SJSA1 (cell line): Measurements from ENCODE around the gene MMD. TPM values are rescaled to one million over a fixed set of nuclear protein-coding genes. Genes with fewer than 3 reads are reported as not detected.
"Not testable (repeated sequence)": the region's sequence is repeated elsewhere in the genome, so short reads cannot be mapped to it uniquely, and the experiment has no call there.

ENCODE experiments used
- DNase-seq, 2 experiments: peaks; one replicate each; pipeline ENCODE4 v3.0.0-alpha.2; 2015 to 2020; ENCODE audit warnings: low spot score in 2 of 2, low read depth in 1 of 2
- H3K27ac ChIP-seq: fragments of 250-450 bp; sonication (Bioruptor Pico); 2 replicates; pipeline ENCODE4 v1.5.1; 2020; ENCODE audit warnings: mild to moderate bottlenecking, moderate library complexity
- H3K27me3 ChIP-seq: fragments of 250-450 bp; sonication (Bioruptor Pico); replicated peaks from 2 replicates; pipeline ENCODE4 v1.5.1; 2020; ENCODE audit warnings: mild to moderate bottlenecking, moderate library complexity
- H3K36me3 ChIP-seq: fragments of 250-450 bp; sonication (Bioruptor Pico); 2 replicates; pipeline ENCODE4 v1.5.1; 2020; ENCODE audit warnings: mild to moderate bottlenecking
- H3K4me1 ChIP-seq: fragments of 250-450 bp; sonication (Bioruptor Pico); replicated peaks from 2 replicates; pipeline ENCODE4 v1.6.1; 2021; ENCODE audit warnings: mild to moderate bottlenecking
- H3K4me3 ChIP-seq: fragments of 250-450 bp; sonication (Bioruptor Pico); 2 replicates; pipeline ENCODE4 v1.5.1; 2020; ENCODE audit warnings: mild to moderate bottlenecking
- H3K9me3 ChIP-seq: fragments of 250-450 bp; sonication (Bioruptor Pico); replicated peaks from 2 replicates; pipeline ENCODE4 v1.5.1; 2020; ENCODE audit warnings: mild to moderate bottlenecking
- total RNA-seq: library from RNA; depleted of rRNA; stranded (reverse); fragments of >200 nt; shearing (Covaris generic); gene quantifications from 2 replicates; pipeline ENCODE4 v1.2.3, GENCODE V29; 2014; rRNA removed

The MMD gene, protein sequence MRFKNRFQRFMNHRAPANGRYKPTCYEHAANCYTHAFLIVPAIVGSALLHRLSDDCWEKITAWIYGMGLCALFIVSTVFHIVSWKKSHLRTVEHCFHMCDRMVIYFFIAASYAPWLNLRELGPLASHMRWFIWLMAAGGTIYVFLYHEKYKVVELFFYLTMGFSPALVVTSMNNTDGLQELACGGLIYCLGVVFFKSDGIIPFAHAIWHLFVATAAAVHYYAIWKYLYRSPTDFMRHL
- total RNA-seq: 46.9 and 51.2 TPM in 2 replicates

DNA sequence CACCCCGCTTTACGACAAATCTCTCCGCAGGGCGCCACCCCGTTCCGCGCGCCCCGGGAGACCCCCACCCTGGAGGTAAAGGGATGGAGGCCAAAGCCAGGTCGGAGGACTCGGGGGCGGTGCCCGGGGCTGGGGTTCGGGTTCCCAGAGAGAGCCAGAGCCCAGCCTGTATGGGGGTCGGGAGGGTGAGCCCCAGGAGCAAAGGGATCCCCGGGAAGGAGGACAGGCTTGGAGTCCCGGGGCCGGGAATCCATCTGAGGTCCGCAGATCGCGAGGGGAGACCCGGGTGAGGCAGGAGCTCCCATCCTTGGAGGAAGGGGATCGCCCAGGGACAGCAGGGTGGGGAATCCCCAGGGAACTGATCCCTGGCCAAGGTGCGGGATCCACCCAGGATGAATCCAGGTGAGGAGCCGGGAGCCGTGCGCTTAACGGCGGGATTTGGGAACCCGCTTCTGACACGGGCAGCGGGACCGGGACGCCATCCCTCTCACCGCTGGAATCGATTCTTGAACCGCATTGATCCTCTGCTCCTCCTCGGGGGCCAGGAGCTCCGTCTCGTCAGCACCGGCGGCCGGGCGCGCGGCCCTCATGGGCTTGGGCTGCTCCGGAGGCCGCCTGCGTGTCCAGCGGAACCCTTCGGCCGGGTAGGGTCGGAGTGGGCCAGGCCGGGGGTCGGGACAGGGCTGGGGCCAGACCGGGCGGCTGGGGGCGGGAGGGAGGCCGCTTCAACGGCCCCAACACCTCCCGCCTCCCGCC is at the start of gene MMD:
Gene MMD, minus strand, starts transcription at position 657 of the 756 bp plus-strand sequence. Its CDS starts 140 bp downstream, at position 517.
- Histone ChIP-seq H3K9me3 (no peaks in the 10 kb centered on the region), H3K4me3 (peak within 1 kb of the TSS; percentile 85), H3K36me3 (peaks cover 3% of the 10 kb centered on the region; the same call in 1 of the 2 replicates), H3K27ac (peak within 1 kb of the TSS; percentile 72), H3K27me3 (peaks cover 7% of the 10 kb centered on the region), H3K4me1 (peaks cover 12% of the 10 kb centered on the region)
- DNase-seq: peak; percentile 55 to 71

DNA sequence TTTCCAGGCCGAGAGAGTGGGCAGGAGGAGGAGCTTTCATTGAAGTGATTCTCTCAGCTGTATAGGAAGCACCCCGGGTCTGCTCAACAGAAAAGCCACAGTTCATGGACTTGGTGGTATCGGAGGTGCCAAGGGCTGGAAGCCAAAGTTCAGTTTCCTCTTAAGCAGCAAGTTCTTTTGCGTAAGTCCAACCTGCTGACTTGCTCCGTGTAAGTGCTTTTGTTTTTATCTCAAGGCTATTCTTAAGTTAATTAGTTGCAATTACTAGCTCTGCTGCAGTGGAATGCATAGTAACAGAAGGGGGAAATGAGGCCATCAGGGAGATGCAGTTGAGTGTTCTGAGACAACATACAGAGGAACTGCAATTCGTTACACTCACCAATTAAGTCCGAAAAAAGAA is 45.0 kb upstream of the MMD start:
- Histone ChIP-seq H3K36me3 (no peaks in the 10 kb centered on the region), H3K4me3 (no peak overlapping the region), H3K27ac (no peak overlapping the region), H3K9me3 (no peaks in the 10 kb centered on the region), H3K4me1 (no peaks in the 10 kb centered on the region), H3K27me3 (no peaks in the 10 kb centered on the region)
- DNase-seq: no peak

DNA sequence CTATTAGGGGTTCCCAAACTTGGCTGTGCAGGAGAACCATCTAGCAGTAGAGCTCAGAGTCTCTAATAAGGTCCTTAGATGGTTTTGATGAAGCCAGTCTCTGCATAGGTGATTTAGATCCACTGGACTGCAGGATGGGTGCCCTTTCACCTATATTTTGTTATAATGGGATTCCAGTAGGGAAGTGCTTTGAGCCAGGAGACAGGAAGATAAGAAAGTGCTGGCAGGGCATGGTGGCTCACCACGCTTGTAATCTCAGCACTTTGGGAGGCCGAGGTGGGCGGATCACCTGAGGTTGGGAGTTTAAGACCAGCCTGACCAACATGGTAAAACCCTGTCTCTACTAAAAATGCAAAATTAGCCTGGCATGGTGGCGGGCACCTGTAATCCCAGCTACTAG is 44.1 kb upstream of the MMD start:
- not testable (repeated sequence) for H3K9me3 ChIP-seq, H3K4me1 ChIP-seq, H3K27me3 ChIP-seq, H3K36me3 ChIP-seq, H3K27ac ChIP-seq, DNase-seq, H3K4me3 ChIP-seq

DNA sequence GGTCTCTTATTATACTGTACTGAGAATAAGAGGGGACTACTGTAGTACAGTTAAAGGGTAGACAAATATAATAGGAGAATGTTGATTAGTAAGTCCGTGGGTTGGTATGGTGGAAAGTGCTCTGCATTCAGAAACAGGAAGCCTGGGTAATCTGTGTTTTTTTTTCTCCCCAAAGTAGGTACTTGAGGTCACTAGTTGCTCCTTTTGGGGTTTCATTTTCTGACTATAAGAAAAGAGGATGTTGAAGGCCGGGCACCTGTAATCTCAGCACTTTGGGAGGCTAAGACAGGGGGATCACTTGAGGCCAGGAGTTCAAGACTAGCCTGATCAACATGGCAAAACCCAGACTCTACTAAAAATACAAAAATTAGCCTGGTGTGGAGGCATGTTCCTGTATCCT is 42.0 kb upstream of the MMD start:
- H3K27me3 ChIP-seq: no peaks in the 10 kb centered on the region
- DNase-seq: no peak
- no peaks in the 10 kb centered on the region for H3K9me3 ChIP-seq
- no peaks in the 10 kb centered on the region for H3K36me3 ChIP-seq
- no peak overlapping the region for H3K27ac ChIP-seq
- no peak overlapping the region for H3K4me3 ChIP-seq
- H3K4me1 ChIP-seq: peaks cover 9% of the 10 kb centered on the region

DNA sequence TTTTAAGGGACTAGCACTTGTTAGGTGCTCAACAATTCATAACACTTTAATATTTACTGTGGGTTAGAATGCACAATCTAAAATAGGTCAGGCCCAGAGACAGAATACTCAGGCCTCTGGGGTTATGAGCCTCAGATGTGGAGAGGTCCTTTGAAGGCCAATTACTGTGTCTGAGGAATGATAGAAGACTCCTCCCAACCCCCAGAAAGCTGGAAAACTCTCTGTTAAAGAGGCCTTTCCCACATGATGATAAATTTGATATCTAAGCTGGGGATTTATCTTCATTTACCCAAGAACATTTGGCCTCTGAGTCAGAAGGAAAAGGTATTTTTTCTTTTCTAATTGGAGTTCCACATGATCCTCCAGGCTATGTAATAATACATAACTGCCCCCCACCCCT is 41.1 kb upstream of the MMD start:
- H3K36me3 ChIP-seq: no peaks in the 10 kb centered on the region
- no peaks in the 10 kb centered on the region for H3K27me3 ChIP-seq
- H3K27ac ChIP-seq: no peak overlapping the region
- peaks cover 11% of the 10 kb centered on the region for H3K4me1 ChIP-seq
- H3K4me3 ChIP-seq: no peak overlapping the region
- H3K9me3 ChIP-seq: no peaks in the 10 kb centered on the region
- DNase-seq: no peak

DNA sequence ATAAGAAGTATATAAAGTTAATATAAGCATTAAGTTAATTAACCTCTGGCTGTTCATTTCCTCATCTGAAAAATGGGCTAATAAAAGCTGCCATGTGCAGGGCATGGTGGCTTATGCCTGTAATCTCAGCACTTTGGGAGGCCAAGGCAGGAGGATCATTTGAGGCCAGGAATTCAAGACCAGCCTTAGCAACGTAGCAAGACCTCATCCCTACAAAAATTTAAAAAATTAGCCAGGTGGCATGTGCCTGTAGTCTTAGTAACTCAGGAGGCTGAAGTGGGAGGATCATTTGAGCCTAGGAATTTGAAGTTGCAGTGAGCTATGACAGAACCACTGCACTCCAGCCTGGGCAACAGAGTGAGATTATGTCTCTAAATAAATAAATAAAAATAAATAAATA is 40.6 kb upstream of the MMD start:
- DNase-seq: no peak
- H3K4me3 ChIP-seq: no peak overlapping the region
- peaks cover 11% of the 10 kb centered on the region for H3K4me1 ChIP-seq
- no peaks in the 10 kb centered on the region for H3K36me3 ChIP-seq
- H3K27me3 ChIP-seq: no peaks in the 10 kb centered on the region
- H3K9me3 ChIP-seq: no peaks in the 10 kb centered on the region
- H3K27ac ChIP-seq: no peak overlapping the region

DNA sequence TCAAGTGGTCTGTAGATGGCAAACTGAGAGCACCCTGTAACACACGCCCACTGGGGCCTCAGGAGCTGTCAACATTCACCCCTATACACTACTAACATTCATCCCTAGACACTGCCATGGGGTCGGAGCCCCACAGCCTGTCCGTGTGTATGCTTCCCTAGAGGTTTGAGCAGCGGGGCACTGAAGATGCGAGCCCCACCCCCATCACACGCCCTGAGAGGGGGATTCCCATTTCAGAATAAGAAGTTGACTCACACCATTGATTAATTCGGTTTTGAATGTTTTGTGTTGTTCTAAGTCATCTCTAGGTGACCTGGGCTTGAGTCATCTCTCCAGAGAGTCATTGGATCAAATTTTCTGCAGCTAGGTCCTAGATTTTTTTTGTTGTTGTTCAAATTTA is 37.3 kb upstream of the MMD start:
- Histone ChIP-seq H3K27ac (no peak overlapping the region), H3K27me3 (no peaks in the 10 kb centered on the region), H3K4me3 (no peak overlapping the region), H3K9me3 (no peaks in the 10 kb centered on the region), H3K4me1 (peaks cover 37% of the 10 kb centered on the region), H3K36me3 (no peaks in the 10 kb centered on the region)
- peak; percentile 44 to 67 for DNase-seq

DNA sequence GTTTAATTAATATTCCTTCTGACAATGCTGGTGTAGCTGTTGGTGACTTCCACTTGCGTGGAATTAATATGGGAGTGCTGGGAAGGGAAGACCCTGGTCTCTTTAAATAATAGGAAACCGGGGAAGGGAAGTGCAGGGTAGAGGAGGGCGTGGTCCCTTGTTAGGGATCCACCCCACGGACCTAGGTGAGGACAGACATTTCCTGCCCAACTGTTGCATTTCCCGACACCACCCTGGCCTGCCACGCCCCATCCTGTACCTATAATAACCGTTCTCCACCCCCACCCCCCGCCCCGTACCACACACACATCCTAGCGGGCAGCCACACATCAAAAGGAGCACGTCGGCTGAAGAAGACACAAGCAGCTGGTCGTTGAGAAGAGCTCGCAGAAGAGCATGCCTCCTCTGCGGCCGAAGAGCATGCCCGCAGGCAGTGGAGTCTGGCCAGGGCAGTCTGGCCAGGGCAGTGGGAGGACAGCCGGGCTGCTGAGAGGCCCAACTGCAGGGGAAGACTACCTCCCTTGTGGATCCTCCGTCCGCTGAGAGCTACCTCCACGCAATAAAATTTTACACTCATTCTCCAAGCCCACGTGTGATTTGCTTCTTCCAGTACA is 36.8 kb upstream of the MMD start:
- no peaks in the 10 kb centered on the region for H3K36me3 ChIP-seq
- H3K27ac ChIP-seq: no peak overlapping the region
- H3K9me3 ChIP-seq: no peaks in the 10 kb centered on the region

DNA sequence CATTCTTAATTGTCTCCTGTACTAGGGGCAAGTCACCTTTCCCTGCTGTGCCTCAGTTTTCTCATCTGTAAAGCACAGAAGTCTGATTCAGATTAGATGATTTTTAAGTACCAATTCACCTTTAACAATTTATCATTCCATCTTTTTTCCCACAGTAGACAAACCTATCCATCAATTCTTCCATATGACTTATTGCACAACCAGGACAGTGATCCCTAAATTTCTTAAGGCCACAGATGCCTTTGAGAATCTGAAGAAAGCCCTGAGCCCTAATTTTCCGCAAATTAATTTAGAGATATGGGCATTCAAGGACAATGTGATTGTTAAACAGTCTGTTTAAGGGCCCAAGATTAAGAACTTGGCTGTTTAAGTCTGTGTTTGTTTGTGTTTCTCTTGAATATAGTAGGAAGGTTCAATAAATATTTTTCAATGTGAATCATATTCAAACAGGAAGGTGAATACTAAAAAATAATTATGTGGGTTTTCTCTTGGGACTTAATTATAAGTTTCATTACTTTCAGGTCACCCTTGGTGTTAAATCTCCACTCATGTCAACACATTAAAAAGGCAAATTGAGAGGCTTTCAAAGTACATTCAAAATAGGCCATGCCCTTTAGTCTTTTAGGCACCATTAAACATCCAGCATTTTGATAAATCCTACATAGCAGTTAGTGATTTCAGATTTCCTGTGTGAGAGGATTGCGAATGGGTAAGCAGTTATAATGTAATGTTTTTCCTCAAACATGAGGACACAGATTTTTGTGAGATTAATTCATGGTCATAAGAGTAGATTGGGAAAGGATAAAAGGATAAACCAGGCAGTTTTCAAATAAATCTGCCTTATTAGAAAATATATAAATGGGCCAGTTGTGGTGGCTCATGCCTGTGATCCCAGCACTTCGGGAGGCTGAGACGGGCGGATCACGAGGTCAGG is 34.9 kb upstream of the MMD start:
- Histone ChIP-seq H3K36me3 (no peaks in the 10 kb centered on the region), H3K9me3 (no peaks in the 10 kb centered on the region), H3K27me3 (no peaks in the 10 kb centered on the region), H3K27ac (no peak overlapping the region), H3K4me3 (no peak overlapping the region), H3K4me1 (peaks cover 61% of the 10 kb centered on the region)
- no peak for DNase-seq

More for the DNA sequence above, 36.8 kb upstream of the MMD start:
- DNase-seq: no peak
- H3K4me3 ChIP-seq: no peak overlapping the region
- no peaks in the 10 kb centered on the region for H3K27me3 ChIP-seq
- peaks cover 43% of the 10 kb centered on the region for H3K4me1 ChIP-seq

DNA sequence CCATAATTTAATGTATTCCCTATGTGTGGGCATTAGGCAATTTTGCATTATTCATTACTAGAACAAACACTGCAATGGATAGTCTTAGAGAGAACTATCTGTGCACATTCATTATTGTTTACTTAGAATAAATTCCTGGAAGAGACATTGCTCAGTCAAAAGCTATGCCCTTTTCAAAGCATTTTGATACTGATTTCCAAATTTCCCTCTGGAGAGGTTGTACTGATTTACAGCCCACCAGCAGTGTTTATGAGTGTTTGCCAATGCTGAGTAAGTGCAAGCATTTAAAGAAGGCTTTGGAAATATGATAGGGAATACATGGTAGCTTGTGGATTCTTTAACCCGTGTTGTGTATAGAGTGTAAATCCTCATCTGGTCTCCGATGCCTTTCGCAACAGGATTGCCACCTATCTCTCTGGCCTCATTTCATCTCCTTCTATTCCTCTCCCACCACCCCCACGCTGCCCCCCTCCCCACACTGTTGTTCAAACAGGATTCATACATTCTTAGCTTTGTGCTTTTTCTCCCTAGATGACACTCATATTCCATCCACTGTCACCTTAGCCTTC is 33.4 kb upstream of the MMD start:
- peak; percentile 66 to 84 for DNase-seq
- Histone ChIP-seq H3K9me3 (no peaks in the 10 kb centered on the region), H3K4me3 (no peak overlapping the region), H3K36me3 (no peaks in the 10 kb centered on the region), H3K27me3 (no peaks in the 10 kb centered on the region), H3K4me1 (peaks cover 70% of the 10 kb centered on the region), H3K27ac (peak overlapping the region; percentile 77)

DNA sequence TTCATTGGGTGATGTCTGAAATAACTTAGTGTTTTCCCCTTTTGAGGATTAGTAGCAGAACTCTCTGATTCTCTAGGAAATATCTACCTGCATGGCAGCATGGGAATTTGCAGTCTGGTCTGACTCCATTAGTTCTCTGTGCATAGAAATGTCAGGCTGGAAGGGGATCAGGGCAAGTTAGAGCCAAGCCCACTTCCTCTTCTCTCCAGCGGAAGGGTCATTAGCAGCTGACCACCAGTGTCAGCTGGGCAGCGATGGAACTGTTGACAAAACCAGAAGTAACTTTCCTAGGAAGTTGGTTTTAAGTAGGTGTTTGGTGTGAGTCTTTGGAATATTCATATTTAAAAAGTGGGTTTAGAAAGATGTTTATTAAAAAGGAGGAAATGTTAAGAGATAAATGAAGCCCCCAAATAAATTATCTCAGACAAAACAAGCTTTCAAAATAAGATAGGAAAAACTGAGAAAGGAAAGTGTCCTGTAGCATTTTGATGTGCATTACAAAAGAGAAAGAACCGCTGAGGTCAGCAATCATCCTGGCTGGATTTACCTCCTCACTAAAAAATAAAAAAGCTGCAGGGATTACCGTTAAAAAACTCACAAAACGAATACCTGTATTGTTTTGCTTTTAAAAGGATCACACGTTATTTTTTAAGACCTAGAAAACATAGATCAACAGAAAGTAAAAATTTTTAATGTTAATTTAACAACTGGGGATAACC is 32.4 kb upstream of the MMD start:
- peaks cover 65% of the 10 kb centered on the region for H3K4me1 ChIP-seq

DNA sequence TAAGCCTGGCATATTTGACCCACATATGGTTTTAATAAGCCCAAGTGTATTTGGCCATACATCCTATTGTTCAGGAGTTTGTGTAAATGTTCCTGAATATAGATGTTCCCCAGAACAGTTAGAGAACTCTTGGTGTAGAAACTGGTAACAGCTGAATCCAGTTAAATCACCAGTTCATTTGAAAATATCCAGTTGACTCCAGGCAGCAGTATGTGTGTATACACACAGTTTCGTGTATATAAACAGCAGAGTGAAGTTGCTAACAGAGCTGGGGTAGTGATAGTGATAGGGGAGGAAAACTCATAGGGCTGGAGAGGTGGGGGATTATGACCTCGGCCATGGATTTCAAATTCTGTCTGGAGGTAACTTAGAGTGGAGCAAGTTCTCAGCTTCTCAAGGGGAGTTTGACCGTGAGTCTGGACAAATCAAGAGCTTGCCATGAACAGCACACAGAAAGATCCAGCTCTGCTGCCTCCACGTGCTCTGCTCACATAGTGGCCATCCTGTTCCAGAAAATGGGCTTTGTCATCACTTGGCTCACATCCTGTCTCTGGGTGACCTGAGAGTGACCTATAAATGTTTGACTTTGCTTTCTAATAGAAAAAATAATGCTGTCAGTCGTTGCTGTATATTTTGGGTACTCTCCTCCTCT is 30.6 kb upstream of the MMD start:
- no peak overlapping the region for H3K4me3 ChIP-seq
- peak; percentile 77 to 86 for DNase-seq

More for the DNA sequence above, 32.4 kb upstream of the MMD start:
- Histone ChIP-seq H3K4me3 (no peak overlapping the region), H3K36me3 (no peaks in the 10 kb centered on the region), H3K9me3 (no peaks in the 10 kb centered on the region), H3K27me3 (no peaks in the 10 kb centered on the region), H3K27ac (peak overlapping the region; percentile 77; the same call in 1 of the 2 replicates)
- DNase-seq: no peak

More for the DNA sequence above, 30.6 kb upstream of the MMD start:
- H3K27ac ChIP-seq: peak overlapping the region; percentile 71
- no peaks in the 10 kb centered on the region for H3K36me3 ChIP-seq
- peaks cover 60% of the 10 kb centered on the region for H3K4me1 ChIP-seq
- H3K27me3 ChIP-seq: no peaks in the 10 kb centered on the region
- no peaks in the 10 kb centered on the region for H3K9me3 ChIP-seq
